ENCODE results near the gene ABHD14A.

- TF ChIP-seq, protein P1, sequence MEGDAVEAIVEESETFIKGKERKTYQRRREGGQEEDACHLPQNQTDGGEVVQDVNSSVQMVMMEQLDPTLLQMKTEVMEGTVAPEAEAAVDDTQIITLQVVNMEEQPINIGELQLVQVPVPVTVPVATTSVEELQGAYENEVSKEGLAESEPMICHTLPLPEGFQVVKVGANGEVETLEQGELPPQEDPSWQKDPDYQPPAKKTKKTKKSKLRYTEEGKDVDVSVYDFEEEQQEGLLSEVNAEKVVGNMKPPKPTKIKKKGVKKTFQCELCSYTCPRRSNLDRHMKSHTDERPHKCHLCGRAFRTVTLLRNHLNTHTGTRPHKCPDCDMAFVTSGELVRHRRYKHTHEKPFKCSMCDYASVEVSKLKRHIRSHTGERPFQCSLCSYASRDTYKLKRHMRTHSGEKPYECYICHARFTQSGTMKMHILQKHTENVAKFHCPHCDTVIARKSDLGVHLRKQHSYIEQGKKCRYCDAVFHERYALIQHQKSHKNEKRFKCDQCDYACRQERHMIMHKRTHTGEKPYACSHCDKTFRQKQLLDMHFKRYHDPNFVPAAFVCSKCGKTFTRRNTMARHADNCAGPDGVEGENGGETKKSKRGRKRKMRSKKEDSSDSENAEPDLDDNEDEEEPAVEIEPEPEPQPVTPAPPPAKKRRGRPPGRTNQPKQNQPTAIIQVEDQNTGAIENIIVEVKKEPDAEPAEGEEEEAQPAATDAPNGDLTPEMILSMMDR (IDR thresholded peaks at IDR 0.05), result no peak
- TF ChIP-seq POLR2A (IDR thresholded peaks at IDR 0.05), result no peak
Observed at GRCh38 chr3:51977446-51978142, 2.7 kb downstream of the ABHD14A start.

All from lower leg skin (tissue), 3 donors.